ENCODE results near the gene ETF1. TPM values are rescaled to one million over a fixed set of nuclear protein-coding genes. Genes with fewer than 3 reads are reported as not detected.

The ETF1 gene
- total RNA-seq, 2 donors from 2014 or later: 67.6 to 115 TPM

- TF ChIP-seq CTCF (IDR thresholded peaks at IDR 0.05): no peak
- no peaks in the 10 kb centered on the region for H3K4me1 ChIP-seq (ENCODE audit: control insufficient read depth in 1 of 2, low read depth in 2 of 2)
- DNase-seq (ENCODE audit: low spot score) (no peak), ATAC-seq (ENCODE audit: insufficient number of reproducible peaks, low FRiP score, low read depth) (no peak)
- no peaks in the 10 kb centered on the region for H3K9me3 ChIP-seq
- H3K4me3 ChIP-seq: no peak overlapping the region
- H3K27me3 ChIP-seq (replicated peaks; ENCODE audit: insufficient read depth): no peaks in the 10 kb centered on the region
- H3K36me3 ChIP-seq: no peaks in the 10 kb centered on the region
- no peak overlapping the region for H3K27ac ChIP-seq
These were observed 14.8 kb downstream of the ETF1 start for GRCh38 chr5:138528208-138528607.

- H3K4me1 ChIP-seq (ENCODE audit: control insufficient read depth in 1 of 2, low read depth in 2 of 2): no peaks in the 10 kb centered on the region
- H3K27ac ChIP-seq: no peak overlapping the region
- no peaks in the 10 kb centered on the region for H3K36me3 ChIP-seq
- no peak for TF ChIP-seq CTCF (IDR thresholded peaks at IDR 0.05)
- no peak overlapping the region for H3K4me3 ChIP-seq
- no peaks in the 10 kb centered on the region for H3K27me3 ChIP-seq (replicated peaks; ENCODE audit: insufficient read depth)
- ATAC-seq (ENCODE audit: insufficient number of reproducible peaks, low FRiP score, low read depth): no peak
- no peak for DNase-seq (ENCODE audit: low spot score)
- H3K9me3 ChIP-seq: no peaks in the 10 kb centered on the region
These were observed 15.9 kb downstream of the ETF1 start for GRCh38 chr5:138527170-138527569.

- no peak for TF ChIP-seq CTCF (IDR thresholded peaks at IDR 0.05)
- ATAC-seq (ENCODE audit: insufficient number of reproducible peaks, low FRiP score, low read depth): no peak
- H3K4me1 ChIP-seq (ENCODE audit: control insufficient read depth in 1 of 2, low read depth in 2 of 2): no peaks in the 10 kb centered on the region
- DNase-seq (ENCODE audit: low spot score): no peak
- no peaks in the 10 kb centered on the region for H3K27me3 ChIP-seq (replicated peaks; ENCODE audit: insufficient read depth)
- H3K36me3 ChIP-seq: no peaks in the 10 kb centered on the region
- no peak overlapping the region for H3K4me3 ChIP-seq
- no peak overlapping the region for H3K27ac ChIP-seq
- no peaks in the 10 kb centered on the region for H3K9me3 ChIP-seq
These were observed 19.6 kb downstream of the ETF1 start for GRCh38 chr5:138523406-138523805.

- ATAC-seq (ENCODE audit: insufficient number of reproducible peaks, low FRiP score, low read depth): no peak
- DNase-seq (ENCODE audit: low spot score): no peak
- H3K36me3 ChIP-seq: peaks cover 17% of the 10 kb centered on the region
These were observed 22.1 kb downstream of the ETF1 start for GRCh38 chr5:138520971-138521370.

GRCh38 chr5:138517437-138517836 lies 25.6 kb downstream of the ETF1 start:
- Histone ChIP-seq H3K36me3 (peaks cover 37% of the 10 kb centered on the region), H3K27me3 (replicated peaks; ENCODE audit: insufficient read depth) (no peaks in the 10 kb centered on the region), H3K27ac (no peak overlapping the region), H3K9me3 (no peaks in the 10 kb centered on the region), H3K4me1 (ENCODE audit: control insufficient read depth in 1 of 2, low read depth in 2 of 2) (no peaks in the 10 kb centered on the region), H3K4me3 (no peak overlapping the region)
- DNase-seq (ENCODE audit: low spot score): no peak
- TF ChIP-seq CTCF (IDR thresholded peaks at IDR 0.05): no peak
- no peak for ATAC-seq (ENCODE audit: insufficient number of reproducible peaks, low FRiP score, low read depth)

More at GRCh38 chr5:138520971-138521370, 22.1 kb downstream of the ETF1 start:
- no peak for TF ChIP-seq CTCF (IDR thresholded peaks at IDR 0.05)
- H3K27me3 ChIP-seq (replicated peaks; ENCODE audit: insufficient read depth): no peaks in the 10 kb centered on the region
- no peak overlapping the region for H3K27ac ChIP-seq
- no peak overlapping the region for H3K4me3 ChIP-seq
- H3K9me3 ChIP-seq: no peaks in the 10 kb centered on the region
- H3K4me1 ChIP-seq (ENCODE audit: control insufficient read depth in 1 of 2, low read depth in 2 of 2): no peaks in the 10 kb centered on the region

Data from thoracic aorta (tissue), 2 donors.